H9 (cell line): ENCODE results near the gene MALRD1. TPM values are rescaled to one million over a fixed set of nuclear protein-coding genes. Genes with fewer than 3 reads are reported as not detected.

Source experiments
- DNase-seq: peaks from one replicate; pipeline ENCODE4 v3.0.0-alpha.2; 2017
- H2AFZ ChIP-seq: one replicate; pipeline ENCODE4 v1.6.1; 2013; ENCODE audit warnings: mild to moderate bottlenecking, low read length, control low read depth, moderate library complexity
- H2AK5ac ChIP-seq: 2 replicates; pipeline ENCODE4 v1.6.1; 2013; ENCODE audit warnings: low read length, control low read depth, mixed read lengths; ENCODE audit not compliant: insufficient read length
- H2BK120ac ChIP-seq: one replicate; pipeline ENCODE4 v1.6.1; 2013; ENCODE audit warnings: low read depth, mild to moderate bottlenecking, low read length, control low read depth, inconsistent platforms; ENCODE audit not compliant: poor library complexity, severe bottlenecking
- H2BK12ac ChIP-seq: 2 replicates; pipeline ENCODE4 v1.6.1; 2013; ENCODE audit warnings: low read length, control low read depth, mixed read lengths, low read depth; ENCODE audit not compliant: insufficient read length
- H2BK15ac ChIP-seq: 2 replicates; pipeline ENCODE4 v1.6.1; 2013; ENCODE audit warnings: low read depth, low read length, control low read depth
- H2BK20ac ChIP-seq: one replicate; pipeline ENCODE4 v1.6.1; 2013; ENCODE audit warnings: low read depth, mild to moderate bottlenecking, low read length, control low read depth, inconsistent platforms; ENCODE audit not compliant: poor library complexity, severe bottlenecking
- H2BK5ac ChIP-seq: 2 replicates; pipeline ENCODE4 v1.6.1; 2013; ENCODE audit warnings: low read length, control low read depth, mixed read lengths; ENCODE audit not compliant: insufficient read length
- H3K14ac ChIP-seq: 2 replicates; pipeline ENCODE4 v1.6.1; 2013; ENCODE audit warnings: low read length, control low read depth; ENCODE audit not compliant: insufficient read depth
- H3K18ac ChIP-seq: 2 replicates; pipeline ENCODE4 v1.6.1; 2013; ENCODE audit warnings: low read depth, mild to moderate bottlenecking, mixed read lengths, low read length, control low read depth; ENCODE audit not compliant: insufficient read length
- H3K23ac ChIP-seq: 2 replicates; pipeline ENCODE4 v1.6.1; 2013; ENCODE audit warnings: low read length, control low read depth, mixed read lengths, low read depth; ENCODE audit not compliant: insufficient read length
- H3K23me2 ChIP-seq: 2 replicates; pipeline ENCODE4 v1.6.1; 2013; ENCODE audit warnings: low read depth, mild to moderate bottlenecking, mixed read lengths, low read length, control low read depth; ENCODE audit not compliant: insufficient read length, poor library complexity, severe bottlenecking
- H3K27ac ChIP-seq: 2 replicates; pipeline ENCODE4 v1.5.1; 2013; ENCODE audit warnings: low read length, control low read depth, mixed read lengths, low read depth; ENCODE audit not compliant: insufficient read length
- H3K27me3 ChIP-seq: 2 replicates; pipeline ENCODE4 v1.6.1; 2013; ENCODE audit warnings: low read length, control low read depth, inconsistent platforms; ENCODE audit not compliant: insufficient read depth
- H3K4ac ChIP-seq: 2 replicates; pipeline ENCODE4 v1.6.1; 2013; ENCODE audit warnings: low read depth, mild to moderate bottlenecking, control low read depth, inconsistent platforms, low read length, moderate library complexity
- H3K4me1 ChIP-seq: 2 replicates; pipeline ENCODE4 v1.6.1; 2013; ENCODE audit warnings: low read length, control low read depth, inconsistent platforms; ENCODE audit not compliant: insufficient read depth
- H3K4me2 ChIP-seq: 2 replicates; pipeline ENCODE4 v1.6.1; 2013; ENCODE audit warnings: low read length, control low read depth, mixed read lengths; ENCODE audit not compliant: insufficient read length, insufficient read depth
- H3K56ac ChIP-seq: 2 replicates; pipeline ENCODE4 v1.6.1; 2013; ENCODE audit warnings: low read depth, mild to moderate bottlenecking, mixed read lengths, low read length, control low read depth; ENCODE audit not compliant: insufficient read length
- H3K79me1 ChIP-seq: 2 replicates; pipeline ENCODE4 v1.6.1; 2013; ENCODE audit warnings: low read depth, mild to moderate bottlenecking, moderate library complexity, low read length, control low read depth, inconsistent platforms; ENCODE audit not compliant: insufficient read depth, poor library complexity, severe bottlenecking
- H3K79me2 ChIP-seq: 2 replicates; pipeline ENCODE4 v1.6.1; 2013; ENCODE audit warnings: low read length, control low read depth, inconsistent platforms; ENCODE audit not compliant: insufficient read depth
- H3K9ac ChIP-seq: 2 replicates; pipeline ENCODE4 v1.6.1; 2013; ENCODE audit warnings: low read length, control low read depth, mixed read lengths; ENCODE audit not compliant: insufficient read length; ENCODE audit errors: extremely low read depth
- H3K9me3 ChIP-seq: one replicate; pipeline ENCODE4 v1.6.1; 2013; ENCODE audit warnings: low read depth, low read length, inconsistent platforms; ENCODE audit not compliant: control insufficient read depth
- H3T11ph ChIP-seq: one replicate; pipeline ENCODE4 v1.6.1; 2013; ENCODE audit warnings: mild to moderate bottlenecking, low read length, control low read depth, inconsistent platforms
- H4K20me1 ChIP-seq: one replicate; pipeline ENCODE4 v1.6.1; 2013; ENCODE audit not compliant: control insufficient read depth, insufficient read length, insufficient read depth
- H4K5ac ChIP-seq: 2 replicates; pipeline ENCODE4 v1.6.1; 2013; ENCODE audit warnings: low read depth, mild to moderate bottlenecking, mixed read lengths, low read length, control low read depth; ENCODE audit not compliant: insufficient read length
- H4K8ac ChIP-seq: replicated peaks from 2 replicates; pipeline ENCODE4 v1.6.1; 2013; ENCODE audit warnings: low read length, control low read depth, mixed read lengths, low read depth; ENCODE audit not compliant: insufficient read length
- H4K91ac ChIP-seq: 2 replicates; pipeline ENCODE4 v1.6.1; 2013; ENCODE audit warnings: low read depth, mild to moderate bottlenecking, moderate library complexity, mixed read lengths, low read length, control low read depth; ENCODE audit not compliant: insufficient read length
- H3K27ac Mint-ChIP-seq, 3 experiments: 2 replicates in 2 of 3; 3 replicates in 1 of 3; pipeline ENCODE4 v1.8.0; 2020 to 2021; ENCODE audit warnings: mixed read lengths in 3 of 3, mild to moderate bottlenecking in 1 of 3, moderate library complexity in 1 of 3
- H3K27me3 Mint-ChIP-seq: 2 replicates; pipeline ENCODE4 v1.8.0; 2021; ENCODE audit warnings: low read depth, mild to moderate bottlenecking, moderate library complexity, mixed read lengths
- H3K36me3 Mint-ChIP-seq, 3 experiments: 2 replicates in 2 of 3; 3 replicates in 1 of 3; pipeline ENCODE4 v1.8.0; 2020 to 2021; ENCODE audit warnings: low read depth in 3 of 3, mixed read lengths in 3 of 3; ENCODE audit not compliant: insufficient read depth in 1 of 3
- H3K4me1 Mint-ChIP-seq, 2 experiments: 2 replicates each; pipeline ENCODE4 v1.8.0; 2020; ENCODE audit warnings: mixed read lengths in 2 of 2
- H3K4me3 Mint-ChIP-seq, 2 experiments: 2 replicates in 1 of 2; 3 replicates in 1 of 2; pipeline ENCODE4 v1.8.0; 2020 to 2021; ENCODE audit warnings: mild to moderate bottlenecking in 2 of 2, mixed read lengths in 2 of 2, moderate library complexity in 1 of 2
- H3K9me3 Mint-ChIP-seq, 2 experiments: 2 replicates in 1 of 2; 3 replicates in 1 of 2; pipeline ENCODE4 v1.8.0; 2020; ENCODE audit warnings: mild to moderate bottlenecking in 2 of 2, mixed read lengths in 2 of 2, moderate library complexity in 1 of 2
- CTCF ChIP-seq: fragments of 200-600 bp; sonication (generic); conservative IDR thresholded peaks from 3 replicates; pipeline ENCODE4 v1.8.0; 2021; ENCODE audit warnings: antibody characterized with exemption, mild to moderate bottlenecking
- WGBS: extraction: QIAGEN DNeasy Blood & Tissue Kit; methylation state at CpG from one replicate; pipeline ENCODE4 v1.1.7; 2013; ENCODE audit warnings: missing lambda C conversion rate, low lambda C conversion rate, mixed read lengths; ENCODE audit not compliant: insufficient read length; ENCODE audit errors: extremely low coverage; 5-methylcytosine and 5-hydroxymethylcytosine counted together
- total RNA-seq: library from RNA; stranded (reverse); gene quantifications from 2 replicates; pipeline ENCODE4 v1.2.1, GENCODE V29; 2021

Gene MALRD1
- total RNA-seq, 1 experiment from 2014 or later: 0.20 TPM

- Histone ChIP-seq H3K79me1 (no peaks in the 10 kb centered on the region), H2BK120ac (no peak overlapping the region), H2BK15ac (no peak overlapping the region), H4K20me1 (no peaks in the 10 kb centered on the region), H3K23ac (no peak overlapping the region), H2BK5ac (no peak overlapping the region), H2AK5ac (no peak overlapping the region), H3K27ac (no peak overlapping the region), H2BK12ac (no peak overlapping the region), H4K91ac (no peak overlapping the region), H2AFZ (no peak overlapping the region), H3K79me2 (no peaks in the 10 kb centered on the region), H3K56ac (no peak overlapping the region), H2BK20ac (no peak overlapping the region), H3K14ac (no peak overlapping the region), H3K4ac (no peak overlapping the region), H3K4me1 (no peaks in the 10 kb centered on the region), H3K9ac (no peak overlapping the region), H4K5ac (no peak overlapping the region), H3K9me3 (no peaks in the 10 kb centered on the region), H4K8ac (no peak overlapping the region), H3K18ac (no peak overlapping the region), H3T11ph (no peak overlapping the region), H3K4me2 (no peak overlapping the region), H3K23me2 (no peaks in the 10 kb centered on the region), H3K27me3 (no peaks in the 10 kb centered on the region)
- no peaks in the 10 kb centered on the region for H3K27me3 Mint-ChIP-seq
- DNase-seq: no peak
- TF ChIP-seq CTCF: no peak
- WGBS: no CpG with 5 or more reads among the region's 2 CpGs
- no peak overlapping the region for H3K4me3 Mint-ChIP-seq
- peaks cover 3 to 10% of the 10 kb centered on the region in 2 experiments; a peak in 3 of 4 replicates for H3K4me1 Mint-ChIP-seq
- no peaks in the 10 kb centered on the region for H3K36me3 Mint-ChIP-seq
- H3K9me3 Mint-ChIP-seq: no peaks in the 10 kb centered on the region
- H3K27ac Mint-ChIP-seq: no peak overlapping the region
Measured at GRCh38 chr10:19049567-19049966, 966 bp downstream of the MALRD1 start.
